ENCODE measurements around the gene DBN1.
"Not testable (repeated sequence)": the region's sequence is repeated elsewhere in the genome, so short reads cannot be mapped to it uniquely, and the experiment has no call there.

Gene DBN1

DNA sequence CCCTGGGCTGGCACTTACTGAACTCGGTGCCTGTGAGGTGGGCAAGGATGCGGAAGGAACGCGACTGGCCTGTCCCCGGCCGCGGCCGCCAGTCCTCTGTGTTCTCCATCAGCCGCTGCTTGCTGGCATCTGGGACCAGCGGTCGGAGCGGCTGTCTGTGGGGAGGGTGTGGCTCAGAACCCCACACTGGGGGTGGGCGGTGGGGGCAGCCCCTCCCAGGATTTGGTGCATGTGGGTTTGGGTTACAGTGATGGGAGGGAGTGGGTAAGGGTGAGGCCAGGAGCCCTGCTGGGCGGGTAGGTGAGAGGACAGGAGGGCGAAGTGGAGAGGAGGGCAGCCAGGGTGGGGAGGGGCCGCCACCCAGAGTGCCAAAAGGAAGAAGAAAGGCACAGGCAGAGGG is 17.6 kb upstream of the DBN1 start:
- DNase-seq: no peak

DNA sequence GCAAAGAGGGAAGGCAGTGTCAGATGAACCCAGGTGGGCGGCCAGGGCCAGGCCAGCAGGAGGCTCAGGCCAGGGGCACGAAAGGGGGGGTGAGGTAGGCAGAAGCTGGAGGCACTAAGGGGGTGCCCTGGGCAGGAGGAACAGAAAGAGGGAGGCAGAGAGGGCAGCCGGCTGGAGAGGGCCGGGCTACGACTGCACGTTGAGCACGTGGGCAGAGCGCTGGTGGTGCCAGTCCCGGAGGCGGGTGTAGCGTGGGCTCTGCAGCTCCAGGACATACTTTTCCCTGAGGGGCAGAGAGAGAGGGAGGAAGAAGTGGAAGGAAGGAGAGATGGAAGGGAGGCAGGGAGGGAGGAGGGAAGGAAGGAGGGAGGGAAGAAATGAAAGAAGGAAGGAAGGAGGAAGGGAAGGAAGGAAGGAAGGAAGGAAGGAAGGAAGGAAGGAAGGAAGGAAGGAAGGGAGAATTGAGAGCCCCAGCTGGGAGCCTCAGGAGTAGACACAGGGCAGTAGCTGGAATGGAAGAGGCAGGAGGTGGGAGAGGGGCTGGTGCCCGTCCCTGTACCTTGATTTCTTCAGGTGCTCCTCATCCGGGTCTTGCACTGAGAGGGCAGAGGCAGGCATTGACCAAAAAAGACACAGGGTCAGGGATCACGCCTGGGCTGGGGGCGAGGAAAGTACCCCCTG is 17.0 kb upstream of the DBN1 start:
- DNase-seq: no peak

DNA sequence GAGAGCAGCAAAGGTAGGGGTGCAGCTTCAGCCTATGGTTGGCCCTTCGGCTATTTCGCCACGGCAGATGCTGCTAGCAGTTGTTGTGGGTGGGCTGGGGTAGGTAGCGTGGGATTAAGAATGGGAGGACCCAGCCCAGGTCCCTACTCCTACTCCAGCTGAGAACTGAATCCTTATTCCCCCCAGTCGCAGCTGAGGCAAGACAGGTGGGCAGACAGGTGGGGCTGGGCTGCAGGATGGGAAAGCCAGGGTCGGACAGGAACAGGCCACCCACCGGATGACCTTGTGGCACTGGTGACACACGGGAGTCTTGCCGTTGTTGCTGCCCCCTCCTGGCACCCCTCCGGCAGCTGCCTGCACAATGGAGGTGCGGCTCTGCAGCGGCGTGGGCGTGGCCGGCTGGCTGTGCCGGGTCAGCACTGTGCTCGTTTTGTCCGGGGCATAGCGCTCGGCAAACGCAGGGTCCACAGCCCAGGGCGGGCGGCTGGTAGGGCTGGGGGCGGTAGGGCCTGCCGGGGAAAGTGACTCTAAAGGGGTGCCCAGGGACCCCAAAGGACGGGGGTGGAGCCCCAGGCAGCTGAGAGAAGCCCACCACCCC is 15.8 kb upstream of the DBN1 start:
- DNase-seq: no peak

DNA sequence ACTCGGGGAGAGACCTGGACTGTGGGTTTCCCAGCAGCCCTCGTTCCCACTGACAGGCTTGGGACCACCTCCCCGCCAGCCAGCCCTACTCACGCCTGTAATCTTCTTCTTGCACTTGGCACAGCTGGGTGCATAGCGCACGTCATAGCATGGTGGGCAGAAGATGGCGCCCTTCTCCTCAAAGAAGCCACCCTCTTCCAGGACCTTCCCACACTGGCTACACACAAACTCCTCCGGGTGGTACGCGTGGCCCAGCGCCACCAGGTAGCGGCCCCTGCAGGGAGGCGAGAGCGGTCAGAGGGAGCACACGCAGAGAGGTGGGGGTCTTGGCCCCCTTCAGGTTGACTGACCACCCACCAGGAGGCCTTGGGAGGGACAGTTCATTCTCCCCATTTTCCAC is 14.5 kb upstream of the DBN1 start:
- no peak for DNase-seq

DNA sequence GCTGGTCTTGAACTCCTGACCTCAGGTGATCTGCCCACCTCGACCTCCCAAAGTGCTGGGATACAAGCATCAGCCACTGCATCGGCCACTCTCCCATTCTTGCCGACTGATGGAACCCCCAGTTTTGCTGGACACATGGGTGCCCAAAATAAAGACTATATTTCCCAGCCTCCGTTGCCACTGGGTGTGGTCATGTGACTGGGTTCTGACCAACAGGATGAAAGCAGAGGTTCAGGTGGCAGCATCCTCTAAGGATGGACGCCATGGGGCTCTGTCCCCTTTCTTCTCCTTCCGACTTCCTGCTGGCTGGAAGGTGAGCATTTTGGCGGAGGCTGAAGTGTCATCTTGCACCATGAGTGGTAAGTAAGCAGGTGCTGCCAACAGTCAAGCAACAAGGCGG is 13.7 kb upstream of the DBN1 start:
- DNase-seq: no peak

DNA sequence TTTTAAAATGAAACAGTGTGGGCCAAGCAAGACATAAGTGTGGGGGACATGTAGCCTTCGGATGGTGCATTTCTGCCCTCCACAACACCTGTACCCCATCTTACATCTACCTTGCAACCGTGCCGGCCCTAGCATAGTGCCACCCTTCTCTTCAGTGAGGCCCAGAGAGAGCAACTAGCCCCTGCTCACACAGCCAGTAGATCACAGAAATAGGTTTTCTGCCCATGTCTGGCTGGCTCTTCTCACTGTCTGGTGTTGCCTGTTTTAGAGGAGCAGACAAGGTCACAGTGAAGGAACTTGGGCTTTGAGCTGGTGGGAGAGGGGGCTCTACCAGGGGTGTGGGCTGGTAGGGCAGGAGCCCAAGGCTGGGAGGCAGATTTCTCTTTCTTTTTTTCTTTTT is 12.8 kb upstream of the DBN1 start:
- no peak for DNase-seq

DNA sequence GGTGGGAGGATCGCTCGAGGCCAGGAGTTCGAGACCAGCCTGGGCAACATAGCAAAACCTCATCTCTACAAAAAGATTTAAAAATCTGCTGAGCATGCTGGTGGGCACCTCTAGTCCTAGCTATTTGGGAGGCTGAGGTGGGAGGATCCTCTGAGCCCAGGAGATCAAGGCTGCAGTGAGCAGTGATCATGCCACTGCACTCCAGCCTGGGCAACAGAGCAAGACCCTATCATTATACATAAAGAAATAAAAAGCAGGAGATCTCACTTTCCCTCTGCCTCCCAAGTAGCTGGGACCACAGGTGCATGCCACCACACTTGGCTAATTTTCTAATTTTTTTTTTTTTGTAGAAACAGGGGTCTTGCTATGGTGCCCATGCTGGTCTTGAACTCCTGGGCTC is 12.3 kb upstream of the DBN1 start:
- DNase-seq: not testable (repeated sequence)

DNA sequence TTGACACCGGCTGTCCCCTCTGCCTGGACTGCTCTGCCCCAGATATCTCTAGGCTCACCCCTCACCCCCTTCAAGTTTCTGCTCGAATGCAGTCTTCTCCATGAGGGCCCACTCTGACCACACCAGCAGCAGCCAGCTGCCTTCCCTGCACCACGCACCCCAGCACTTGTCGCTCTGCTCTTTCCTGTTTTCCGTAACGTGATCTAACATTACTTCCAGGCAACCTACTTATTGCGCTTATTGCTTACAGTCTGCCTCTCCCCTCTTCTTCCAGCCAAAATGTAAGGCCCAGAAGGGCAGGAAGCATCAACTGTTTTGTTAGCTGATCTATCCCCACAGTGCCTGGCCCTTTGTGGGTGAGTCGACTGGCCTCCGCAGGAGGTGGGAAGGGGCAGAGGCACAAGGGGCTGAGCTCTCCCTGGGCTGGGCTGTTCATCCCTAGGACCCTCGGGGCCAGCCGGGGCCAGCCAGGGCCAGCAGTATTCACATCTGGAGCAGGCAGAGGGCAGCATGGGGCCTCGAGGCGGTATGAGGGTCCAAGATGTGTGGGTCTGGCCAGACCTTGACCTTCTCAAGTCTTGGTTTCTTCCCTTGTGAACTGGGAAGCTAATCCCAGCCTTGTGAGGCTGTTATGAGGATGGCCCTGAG is 11.6 kb upstream of the DBN1 start:
- DNase-seq: no peak

DNA sequence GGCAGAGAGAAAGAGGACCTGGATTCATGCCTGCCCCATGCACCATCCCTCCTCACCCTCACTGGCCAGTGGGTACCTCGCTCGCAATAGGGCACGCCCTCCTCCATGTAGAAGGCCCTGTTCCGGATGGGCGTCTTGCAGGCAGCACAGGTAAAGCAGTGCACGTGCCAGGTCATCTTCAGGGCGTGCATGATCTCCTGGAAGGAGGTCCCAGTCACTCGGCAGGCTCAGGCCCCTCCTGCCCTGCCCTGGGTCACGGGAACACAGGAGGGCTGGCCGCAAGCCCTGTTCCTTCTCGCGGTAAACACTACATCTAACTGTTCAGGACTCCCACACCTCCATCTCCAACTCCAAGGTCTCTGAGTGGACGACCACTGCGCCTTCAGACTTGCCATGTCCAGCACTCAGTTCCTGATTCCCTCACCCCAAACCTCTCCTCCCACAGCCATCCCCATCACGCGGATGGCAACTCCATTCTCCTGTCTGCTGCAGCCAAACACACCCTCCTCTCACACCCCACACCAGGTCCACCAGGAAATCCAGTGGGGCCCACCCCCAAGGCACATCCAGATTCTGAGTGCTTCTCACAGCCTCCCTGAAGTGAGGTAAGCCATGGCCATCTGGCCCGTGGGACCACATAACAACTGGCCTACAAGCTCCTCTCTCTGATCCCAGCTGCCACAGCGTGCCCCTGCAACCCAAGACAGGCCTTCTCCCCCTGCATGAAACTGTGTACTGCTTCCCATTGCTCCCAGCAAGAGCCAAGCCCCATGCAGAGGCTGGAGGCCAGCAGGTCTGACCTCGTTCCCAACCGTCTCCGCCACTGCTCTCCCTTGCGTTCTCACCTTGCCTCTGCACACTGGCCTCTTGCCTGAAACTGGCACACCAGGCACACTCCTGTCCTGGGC is 10.8 kb upstream of the DBN1 start:
- no peak for DNase-seq

DNA sequence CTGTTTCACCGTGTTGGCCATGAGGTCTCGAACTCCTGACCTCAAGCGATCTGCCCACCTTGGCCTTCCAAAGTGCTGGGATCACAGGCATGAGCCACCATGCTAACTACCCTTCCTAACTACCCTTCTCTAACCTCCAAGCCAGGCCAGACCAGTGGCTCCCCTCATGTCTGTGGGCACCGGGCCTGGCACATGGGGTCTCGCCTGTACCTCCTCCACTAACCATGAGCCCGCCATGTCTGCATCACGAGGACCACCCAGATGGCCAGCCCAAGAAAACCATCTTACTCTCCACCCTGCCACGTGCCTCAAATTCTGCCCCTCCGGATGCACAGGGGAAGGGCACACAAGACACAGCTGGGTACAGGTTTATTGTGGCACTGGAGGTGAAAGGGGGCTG is 9.6 kb upstream of the DBN1 start:
- DNase-seq: no peak

DNA sequence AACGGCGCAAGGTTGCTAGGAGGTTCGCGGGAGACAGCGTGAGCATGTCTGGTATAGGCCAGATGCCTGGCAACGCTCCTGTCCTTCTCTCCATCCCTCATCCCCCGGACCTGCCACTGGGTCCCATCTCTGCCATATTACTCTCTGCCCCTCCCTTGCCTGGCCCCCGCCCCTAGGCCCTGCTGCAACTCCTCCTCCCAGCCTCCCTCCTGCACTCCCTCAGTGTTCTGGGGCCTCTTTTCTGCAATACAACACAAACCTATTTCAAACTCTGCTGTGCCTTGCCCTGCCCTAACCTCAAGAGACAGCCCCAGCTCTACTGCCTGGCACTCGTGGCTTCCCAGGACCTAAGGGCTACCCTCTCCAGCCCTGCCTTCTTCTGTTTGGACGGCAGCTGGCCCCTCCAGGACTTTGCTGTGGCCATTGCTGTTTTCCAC is 8.9 kb upstream of the DBN1 start:
- no peak for DNase-seq

DNA sequence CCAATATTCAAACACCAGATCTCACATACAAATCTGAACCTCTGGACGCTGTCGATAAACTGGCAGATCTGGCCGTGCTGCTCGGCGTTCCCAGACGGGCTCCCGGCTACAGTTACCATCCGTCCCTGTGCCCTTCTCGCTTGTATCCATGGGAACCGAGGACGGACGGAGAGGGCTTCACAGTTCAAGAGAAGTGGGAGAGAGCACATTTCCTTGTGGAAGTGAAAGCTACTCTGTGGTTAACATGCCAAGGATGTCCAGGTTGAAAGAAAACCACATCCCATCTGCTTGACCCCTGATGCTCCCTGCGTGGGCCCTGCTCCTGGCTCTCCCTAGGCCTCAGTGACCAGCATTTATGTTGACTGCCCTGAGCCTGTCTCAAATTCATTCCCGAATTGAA is 6.3 kb upstream of the DBN1 start:
- no peak for DNase-seq

DNA sequence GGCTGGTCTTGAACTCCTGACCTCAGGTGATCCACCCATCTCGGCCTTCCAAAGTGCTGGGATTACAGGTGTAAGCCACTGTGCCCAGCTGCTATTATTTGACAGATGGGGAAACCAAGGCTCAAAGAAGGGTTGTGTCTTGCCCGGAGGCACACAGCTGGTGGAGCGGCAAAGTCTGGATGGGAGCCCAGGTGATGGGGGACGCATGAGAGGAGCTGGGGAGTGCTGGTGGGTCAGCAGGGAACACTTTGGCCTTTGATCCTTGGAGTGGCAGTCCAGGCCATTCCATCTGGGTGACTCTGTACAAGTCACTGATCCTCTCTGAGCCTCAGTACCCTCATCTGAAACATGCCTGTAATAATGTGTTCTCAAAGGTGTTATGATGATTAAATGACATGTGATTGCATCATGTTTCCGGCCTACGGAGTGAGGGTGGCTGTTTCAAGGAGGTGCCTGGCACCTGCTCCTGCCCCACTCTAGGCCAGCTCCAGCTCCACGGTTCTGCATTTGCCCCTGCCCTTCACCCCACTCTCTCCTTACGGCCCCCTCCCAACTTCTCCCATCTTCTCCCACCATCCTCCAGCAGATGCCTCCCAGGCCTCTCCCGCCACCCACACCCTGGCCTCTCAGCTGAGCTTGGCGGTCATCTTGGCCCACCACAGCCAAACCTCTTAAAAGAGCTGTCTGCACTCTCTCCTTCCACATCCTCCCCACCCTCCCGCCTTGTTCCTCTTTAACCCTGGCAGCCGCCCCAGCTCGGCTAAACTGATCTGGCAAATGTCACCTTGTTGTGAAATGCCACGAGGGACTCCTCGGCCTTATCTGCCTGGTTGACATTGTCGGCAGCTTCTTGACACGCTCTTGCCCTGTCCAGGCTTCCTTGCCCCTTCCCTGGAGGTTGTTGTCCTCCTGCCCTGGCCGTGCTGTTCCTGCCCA is 5.5 kb upstream of the DBN1 start:
- no peak for DNase-seq

DNA sequence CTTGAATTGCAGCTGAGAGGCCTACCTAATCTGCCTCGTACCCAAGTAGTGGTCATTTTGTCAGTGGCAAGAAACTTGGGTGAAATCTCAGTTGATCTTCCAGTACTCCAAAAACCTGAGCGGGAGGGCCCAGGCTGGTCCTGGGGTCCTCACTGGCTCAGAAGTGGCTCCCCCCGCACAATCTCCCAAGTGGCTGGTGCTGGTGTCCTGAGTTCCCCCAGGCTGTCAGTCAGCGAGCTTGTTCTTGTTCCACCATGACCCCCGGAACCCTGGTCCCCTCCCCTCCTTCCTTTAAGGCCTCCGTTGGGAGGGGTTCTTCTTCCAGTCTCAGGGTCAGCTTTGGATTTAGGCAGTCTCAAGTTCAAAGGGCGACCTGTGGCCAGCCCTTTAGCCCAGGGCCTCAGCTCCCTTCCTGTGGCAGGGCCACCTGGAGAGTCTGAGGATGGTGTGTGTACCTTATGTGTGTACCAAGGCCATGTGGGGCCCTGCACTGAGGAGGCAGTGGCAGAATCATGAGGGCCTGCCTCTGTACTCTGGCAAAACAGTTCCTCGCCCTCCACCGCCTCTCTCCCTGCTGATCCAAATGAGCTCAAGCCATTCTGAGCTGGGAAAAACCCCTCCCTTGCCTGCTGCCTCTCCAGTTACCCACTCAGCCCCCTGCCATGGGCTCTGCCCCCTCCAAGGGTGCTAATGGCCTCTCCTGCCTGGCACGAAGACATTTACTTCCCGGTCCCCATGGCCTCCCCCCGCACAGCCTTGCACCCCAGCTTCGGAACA is 4.5 kb upstream of the DBN1 start:
- DNase-seq: no peak

DNA sequence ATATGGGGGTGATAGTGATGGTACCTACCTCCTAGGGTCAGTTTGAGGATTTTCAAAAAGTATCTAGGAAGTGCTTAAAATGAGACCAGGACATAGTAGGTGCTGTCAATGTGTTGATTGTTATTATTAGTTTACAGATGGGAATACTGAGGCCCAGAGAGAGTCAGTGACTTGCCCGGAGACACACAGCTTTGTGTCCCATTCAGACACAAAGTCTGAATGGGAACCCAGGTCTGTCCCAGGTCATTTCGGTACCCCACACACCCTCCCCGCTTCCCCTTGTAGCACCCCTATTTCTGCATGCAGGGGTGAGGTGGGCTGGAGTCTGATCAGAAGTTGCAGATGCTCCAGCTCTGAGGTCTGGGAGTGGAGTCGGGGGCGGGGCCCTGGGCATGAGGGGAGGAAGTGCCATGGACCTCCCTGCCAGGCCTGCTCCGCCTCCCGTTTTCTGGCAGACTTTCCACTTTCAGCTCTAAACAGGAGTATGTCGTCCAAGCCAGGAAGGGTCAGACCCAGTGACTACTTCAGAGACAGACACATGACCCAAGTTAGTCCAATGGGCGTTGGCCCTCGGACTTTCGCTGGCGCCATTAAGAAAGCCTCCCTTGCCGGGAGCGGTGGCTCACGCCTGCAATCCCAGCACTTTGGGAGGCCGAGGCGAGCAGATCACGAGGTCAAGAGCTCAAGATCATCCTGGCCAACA is 3.2 kb upstream of the DBN1 start:
- no peak for DNase-seq

DNA sequence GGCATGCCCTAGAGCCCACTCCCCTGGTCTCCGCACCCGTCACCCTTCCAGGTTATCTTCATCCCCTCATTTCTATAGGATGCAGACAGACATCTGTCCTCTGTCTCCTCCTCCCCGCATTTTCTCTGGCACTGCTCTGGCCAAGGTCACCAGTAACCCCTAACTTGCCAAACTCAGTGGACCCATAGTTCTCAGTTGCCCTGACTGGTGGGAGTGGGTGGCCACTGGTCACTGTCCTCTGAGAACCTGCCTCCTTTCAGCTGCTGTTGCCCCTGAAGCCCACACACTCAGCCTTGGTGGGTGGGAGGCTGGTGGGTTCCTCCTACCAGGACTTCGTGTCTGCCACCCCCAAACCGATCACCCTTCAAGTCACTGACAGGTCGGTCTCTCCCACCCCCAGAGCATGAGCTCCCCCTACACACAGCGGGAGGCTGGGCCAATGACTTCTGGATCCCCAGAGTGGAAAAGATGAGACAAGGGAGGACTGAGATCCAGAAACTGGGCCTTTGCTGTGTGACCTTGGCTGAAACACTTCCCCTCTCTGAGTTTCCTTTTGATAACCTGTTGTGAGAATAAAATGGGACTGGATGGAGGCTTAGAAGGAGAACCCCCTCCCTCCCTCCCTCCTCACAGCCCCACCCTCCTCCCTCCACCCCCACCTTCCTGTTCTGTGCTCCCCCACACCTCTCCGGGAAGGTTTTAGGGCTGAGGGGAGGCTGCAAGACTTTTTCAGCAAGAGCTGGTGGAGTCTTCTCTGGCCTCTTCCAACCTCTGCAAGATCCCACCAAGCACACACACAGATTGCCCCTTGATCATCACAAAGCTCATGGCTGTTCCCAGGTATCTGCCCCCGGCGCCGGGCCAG is 2.4 kb upstream of the DBN1 start:
- DNase-seq: no peak

DNA sequence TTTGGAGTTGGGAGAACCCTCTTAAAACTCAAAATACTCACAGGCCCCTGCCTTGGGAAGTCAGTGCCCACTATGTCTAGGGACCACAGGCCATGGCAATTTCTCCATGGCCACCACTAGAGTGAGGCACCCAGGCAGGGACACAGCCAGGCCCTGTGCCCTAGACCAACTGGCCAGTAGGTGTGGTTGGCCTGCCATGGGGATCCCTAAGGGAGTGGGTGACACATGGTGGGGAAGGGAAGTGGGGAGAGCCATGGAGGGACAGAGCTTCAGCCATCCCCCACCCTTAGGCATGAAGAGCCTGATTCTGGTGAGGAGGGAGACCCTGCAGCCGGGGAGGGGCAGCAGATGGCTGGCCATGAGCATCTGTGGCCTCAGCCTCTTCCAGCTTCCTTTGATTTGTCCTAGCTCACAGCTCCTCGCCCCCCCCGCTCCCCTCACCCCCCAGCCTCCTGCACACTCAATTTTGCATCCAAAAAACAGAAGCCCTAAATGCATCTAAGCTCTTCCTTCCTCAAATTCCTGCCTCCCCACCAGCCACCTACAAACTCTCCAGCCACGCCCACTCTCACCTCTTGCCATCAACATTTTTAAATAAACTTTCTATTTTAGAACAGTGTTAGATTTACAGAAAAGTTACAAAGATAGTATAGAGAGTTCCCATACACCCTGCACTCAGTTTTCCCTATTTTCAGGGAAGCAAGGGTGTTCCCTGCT is 1.6 kb upstream of the DBN1 start:
- DNase-seq: no peak

DNA sequence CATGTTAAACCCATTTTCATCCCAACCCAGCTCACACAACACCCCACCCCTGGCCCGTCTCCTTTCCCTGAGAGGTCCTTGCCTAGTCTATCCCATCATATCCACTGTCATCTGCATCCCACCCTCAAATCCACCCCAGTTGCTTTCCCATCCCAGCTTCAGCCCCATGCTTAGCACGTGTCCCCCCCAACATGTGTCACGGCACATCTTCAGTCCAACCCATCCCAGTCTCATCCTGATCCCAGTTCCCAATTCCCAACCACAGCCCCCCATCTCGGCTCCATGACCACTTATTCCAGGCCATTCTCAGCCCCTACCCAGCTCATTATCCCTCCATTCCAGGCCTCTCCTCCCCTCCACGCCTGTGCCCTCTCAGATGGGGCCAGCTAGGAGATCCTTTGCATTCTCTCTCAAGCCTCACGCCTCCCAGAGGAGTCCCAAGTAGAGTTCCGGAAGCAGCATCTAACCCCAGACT is 605 bp upstream of the DBN1 start:
- DNase-seq: no peak

All from COR-L47 (cell line).